ENCODE measurements around the gene SEC23B.

The SEC23B gene

DNA sequence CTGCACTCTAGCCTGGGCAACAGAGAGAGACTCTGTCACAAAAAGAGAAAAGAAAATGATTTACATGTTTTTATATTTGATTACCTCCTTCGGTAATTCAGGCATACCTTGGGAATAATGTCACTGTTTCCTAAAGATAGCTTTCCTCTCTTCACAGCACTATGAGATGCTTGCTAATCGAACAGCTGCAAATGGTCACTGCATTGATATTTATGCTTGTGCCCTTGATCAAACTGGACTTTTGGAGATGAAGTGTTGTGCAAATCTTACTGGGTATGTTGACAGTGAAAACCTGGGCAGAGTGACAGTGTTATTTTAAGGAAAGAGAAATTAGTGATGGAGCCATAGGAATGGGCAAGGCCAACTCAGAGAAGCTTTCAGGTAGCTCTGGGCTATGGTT, 19.6 kb downstream of the SEC23B start:
- TF ChIP-seq, protein P1, sequence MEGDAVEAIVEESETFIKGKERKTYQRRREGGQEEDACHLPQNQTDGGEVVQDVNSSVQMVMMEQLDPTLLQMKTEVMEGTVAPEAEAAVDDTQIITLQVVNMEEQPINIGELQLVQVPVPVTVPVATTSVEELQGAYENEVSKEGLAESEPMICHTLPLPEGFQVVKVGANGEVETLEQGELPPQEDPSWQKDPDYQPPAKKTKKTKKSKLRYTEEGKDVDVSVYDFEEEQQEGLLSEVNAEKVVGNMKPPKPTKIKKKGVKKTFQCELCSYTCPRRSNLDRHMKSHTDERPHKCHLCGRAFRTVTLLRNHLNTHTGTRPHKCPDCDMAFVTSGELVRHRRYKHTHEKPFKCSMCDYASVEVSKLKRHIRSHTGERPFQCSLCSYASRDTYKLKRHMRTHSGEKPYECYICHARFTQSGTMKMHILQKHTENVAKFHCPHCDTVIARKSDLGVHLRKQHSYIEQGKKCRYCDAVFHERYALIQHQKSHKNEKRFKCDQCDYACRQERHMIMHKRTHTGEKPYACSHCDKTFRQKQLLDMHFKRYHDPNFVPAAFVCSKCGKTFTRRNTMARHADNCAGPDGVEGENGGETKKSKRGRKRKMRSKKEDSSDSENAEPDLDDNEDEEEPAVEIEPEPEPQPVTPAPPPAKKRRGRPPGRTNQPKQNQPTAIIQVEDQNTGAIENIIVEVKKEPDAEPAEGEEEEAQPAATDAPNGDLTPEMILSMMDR (IDR thresholded peaks at IDR 0.05; ENCODE audit: extremely low read depth, missing control alignments) = no peak
- DNase-seq (ENCODE audit: low spot score) = no peak

GRCh38 chr20:18527836-18528235, 20.1 kb downstream of the SEC23B start:
- DNase-seq (ENCODE audit: low spot score) = no peak
- TF ChIP-seq, protein P1 (IDR thresholded peaks at IDR 0.05; ENCODE audit: extremely low read depth, missing control alignments) = no peak

DNA sequence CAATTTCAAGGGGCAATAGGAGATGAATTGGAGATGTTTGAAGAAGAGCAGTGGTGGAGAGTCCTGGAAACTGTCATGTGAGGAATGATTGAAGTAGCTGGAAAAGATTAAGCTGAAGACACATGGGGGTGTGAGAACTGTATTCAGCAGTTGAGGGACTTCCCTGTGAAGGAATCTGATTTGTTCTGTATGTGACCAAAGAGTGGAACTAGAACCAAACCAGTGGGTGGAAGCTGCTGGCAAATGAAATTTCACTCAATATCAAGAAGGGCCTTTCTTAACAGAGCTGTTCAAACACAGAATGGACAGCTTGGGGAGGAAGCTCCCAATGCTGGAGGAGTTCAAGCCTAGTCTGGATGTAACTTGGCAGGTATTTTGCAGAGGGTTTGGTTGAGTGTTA, 21.3 kb downstream of the SEC23B start:
- TF ChIP-seq, protein P1 (IDR thresholded peaks at IDR 0.05; ENCODE audit: extremely low read depth, missing control alignments) = no peak
- no peak for DNase-seq (ENCODE audit: low spot score)

DNA sequence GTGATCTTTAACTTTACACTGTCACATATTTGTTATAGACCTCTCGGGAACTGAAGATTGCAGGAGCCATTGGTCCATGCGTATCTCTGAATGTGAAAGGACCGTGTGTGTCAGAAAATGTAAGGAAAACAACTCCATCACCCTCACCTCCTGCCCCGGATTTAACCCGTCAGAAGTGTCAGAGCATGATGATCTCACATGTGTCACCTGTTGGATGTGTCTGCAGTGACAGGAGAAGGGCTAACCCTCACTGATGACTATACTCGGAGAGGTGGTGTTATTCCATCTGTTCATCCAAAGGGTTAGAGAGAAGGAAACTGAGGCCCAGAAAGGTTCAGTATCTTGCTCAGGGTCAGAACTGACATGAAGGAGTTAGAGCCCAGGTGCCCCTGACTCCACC, 24.9 kb downstream of the SEC23B start:
- TF ChIP-seq, protein P1 (IDR thresholded peaks at IDR 0.05; ENCODE audit: extremely low read depth, missing control alignments) = no peak
- no peak for DNase-seq (ENCODE audit: low spot score)

DNA sequence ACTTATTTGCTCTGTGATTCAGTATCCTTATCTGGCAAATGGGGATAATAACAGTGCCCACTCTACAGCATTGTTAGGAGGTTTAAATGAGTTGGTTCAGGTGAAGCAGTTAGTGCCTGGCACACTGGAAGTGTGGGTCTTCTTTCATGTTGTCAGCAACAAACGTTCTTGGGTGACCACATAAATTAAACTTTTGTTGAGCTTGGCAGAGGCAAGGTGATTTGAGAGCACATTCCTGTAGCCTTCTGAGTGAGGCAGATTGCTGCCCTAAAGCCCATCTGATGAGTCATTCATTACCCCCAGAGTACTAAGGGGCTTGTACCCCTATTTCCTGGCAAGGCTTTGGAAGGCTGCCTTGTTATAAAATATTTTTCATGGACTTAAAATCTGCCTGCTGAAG, 25.8 kb downstream of the SEC23B start:
- TF ChIP-seq, protein P1 (IDR thresholded peaks at IDR 0.05; ENCODE audit: extremely low read depth, missing control alignments) = no peak
- no peak for DNase-seq (ENCODE audit: low spot score)

DNA sequence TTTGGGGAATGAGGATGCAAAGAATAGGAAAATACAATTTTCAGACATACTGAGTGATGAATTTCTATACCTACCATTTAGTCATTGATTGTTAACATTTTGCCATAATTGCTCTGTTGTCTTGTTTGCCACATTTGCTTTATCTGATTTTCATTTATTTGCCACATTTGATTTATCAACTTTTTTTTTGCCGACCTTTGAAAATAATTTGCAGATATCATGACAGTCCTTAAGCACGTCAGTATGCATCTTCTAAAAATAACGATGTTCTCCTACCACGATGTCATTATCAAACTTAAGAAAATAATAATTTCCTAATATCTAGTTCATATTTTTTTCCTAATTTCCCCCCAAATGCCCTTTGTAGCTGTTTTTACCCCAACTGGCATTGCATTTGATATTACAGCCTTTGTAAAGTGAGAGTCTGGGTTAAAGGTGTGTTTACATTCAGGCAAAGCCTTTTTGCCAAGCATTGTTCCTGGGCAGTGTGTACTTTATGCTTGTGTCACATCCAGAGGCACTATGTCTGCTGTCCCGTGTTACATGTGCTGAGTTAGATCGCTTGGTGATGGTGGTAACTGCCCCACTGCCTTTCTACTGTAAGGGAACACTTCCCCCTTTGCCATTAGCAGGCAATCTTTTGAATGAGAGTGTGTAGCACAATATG, 26.4 kb downstream of the SEC23B start:
- no peak for DNase-seq (ENCODE audit: low spot score)
- TF ChIP-seq, protein P1 (IDR thresholded peaks at IDR 0.05; ENCODE audit: extremely low read depth, missing control alignments) = no peak

DNA sequence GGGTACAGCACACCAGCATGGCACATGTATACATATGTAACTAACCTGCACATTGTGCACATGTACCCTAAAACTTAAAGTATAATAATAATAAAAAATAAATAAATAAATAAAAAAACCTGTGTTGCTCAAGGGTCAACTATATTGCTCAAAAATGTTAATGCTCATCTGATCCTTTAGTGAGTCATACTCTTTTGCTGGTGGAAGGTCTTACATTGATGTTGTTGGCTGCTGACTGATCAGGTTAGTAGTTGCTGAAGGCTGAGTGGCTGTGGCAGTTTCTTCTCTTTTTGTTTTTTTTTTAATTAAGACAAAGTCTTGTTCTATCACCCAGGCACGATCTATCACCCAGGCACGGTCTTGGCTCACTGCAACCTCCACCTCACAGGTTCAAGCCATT, 29.9 kb downstream of the SEC23B start:
- DNase-seq (ENCODE audit: low spot score) = no peak
- TF ChIP-seq, protein P1 (IDR thresholded peaks at IDR 0.05; ENCODE audit: extremely low read depth, missing control alignments) = no peak
